HepG2 (cell line): ENCODE results near the gene MAN2B2.
"Not testable (repeated sequence)": the region's sequence is repeated elsewhere in the genome, so short reads cannot be mapped to it uniquely, and the experiment has no call there.

ENCODE experiments used
- FOXJ3 ChIP-seq: sonication (generic); formaldehyde crosslinking; IDR thresholded peaks from 2 replicates; pipeline ENCODE4 v1.4.0; 2020; ENCODE audit warnings: missing genetic modification reagents, mild to moderate bottlenecking, borderline replicate concordance
- TF ChIP-seq, protein P1 (sequence below): sonication (generic); formaldehyde crosslinking; IDR thresholded peaks from 2 replicates; pipeline ENCODE4 v1.4.0; 2020; ENCODE audit warnings: mild to moderate bottlenecking, missing genetic modification reagents
- TF ChIP-seq, protein P2 (sequence below): sonication (generic); formaldehyde crosslinking; IDR thresholded peaks from 2 replicates; pipeline ENCODE4 v1.4.0; 2020; ENCODE audit warnings: missing genetic modification reagents

DNA sequence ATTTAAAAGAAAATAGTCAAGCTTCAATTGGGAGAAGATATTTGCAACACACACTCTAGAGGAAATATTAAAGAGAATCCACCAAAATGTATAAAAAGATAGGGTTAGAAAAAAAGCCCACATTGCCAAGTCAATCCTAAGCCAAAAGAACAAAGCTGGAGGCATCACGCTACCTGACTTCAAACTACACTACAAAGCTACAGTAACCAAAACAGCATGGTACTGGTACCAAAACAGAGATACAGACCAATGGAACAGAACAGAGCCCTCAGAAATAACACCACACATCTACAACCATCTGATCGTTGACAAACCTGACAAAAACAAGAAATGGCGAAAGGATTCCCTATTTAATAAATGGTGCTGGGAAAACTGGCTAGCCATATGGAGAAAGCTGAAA lies 79.2 kb downstream of the MAN2B2 start:
- TF ChIP-seq FOXJ3 (CRISPR knock-in tag): not testable (repeated sequence)
- TF ChIP-seq, protein P1, sequence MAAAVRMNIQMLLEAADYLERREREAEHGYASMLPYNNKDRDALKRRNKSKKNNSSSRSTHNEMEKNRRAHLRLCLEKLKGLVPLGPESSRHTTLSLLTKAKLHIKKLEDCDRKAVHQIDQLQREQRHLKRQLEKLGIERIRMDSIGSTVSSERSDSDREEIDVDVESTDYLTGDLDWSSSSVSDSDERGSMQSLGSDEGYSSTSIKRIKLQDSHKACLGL (CRISPR knock-in tag): not testable (repeated sequence)
- TF ChIP-seq, protein P2, sequence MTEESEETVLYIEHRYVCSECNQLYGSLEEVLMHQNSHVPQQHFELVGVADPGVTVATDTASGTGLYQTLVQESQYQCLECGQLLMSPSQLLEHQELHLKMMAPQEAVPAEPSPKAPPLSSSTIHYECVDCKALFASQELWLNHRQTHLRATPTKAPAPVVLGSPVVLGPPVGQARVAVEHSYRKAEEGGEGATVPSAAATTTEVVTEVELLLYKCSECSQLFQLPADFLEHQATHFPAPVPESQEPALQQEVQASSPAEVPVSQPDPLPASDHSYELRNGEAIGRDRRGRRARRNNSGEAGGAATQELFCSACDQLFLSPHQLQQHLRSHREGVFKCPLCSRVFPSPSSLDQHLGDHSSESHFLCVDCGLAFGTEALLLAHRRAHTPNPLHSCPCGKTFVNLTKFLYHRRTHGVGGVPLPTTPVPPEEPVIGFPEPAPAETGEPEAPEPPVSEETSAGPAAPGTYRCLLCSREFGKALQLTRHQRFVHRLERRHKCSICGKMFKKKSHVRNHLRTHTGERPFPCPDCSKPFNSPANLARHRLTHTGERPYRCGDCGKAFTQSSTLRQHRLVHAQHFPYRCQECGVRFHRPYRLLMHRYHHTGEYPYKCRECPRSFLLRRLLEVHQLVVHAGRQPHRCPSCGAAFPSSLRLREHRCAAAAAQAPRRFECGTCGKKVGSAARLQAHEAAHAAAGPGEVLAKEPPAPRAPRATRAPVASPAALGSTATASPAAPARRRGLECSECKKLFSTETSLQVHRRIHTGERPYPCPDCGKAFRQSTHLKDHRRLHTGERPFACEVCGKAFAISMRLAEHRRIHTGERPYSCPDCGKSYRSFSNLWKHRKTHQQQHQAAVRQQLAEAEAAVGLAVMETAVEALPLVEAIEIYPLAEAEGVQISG (CRISPR knock-in tag): not testable (repeated sequence)
